Progenitor cell of endocrine pancreas (in vitro differentiated cells): ENCODE results near the gene GRB7. TPM values are rescaled to one million over a fixed set of nuclear protein-coding genes. Genes with fewer than 3 reads are reported as not detected.

Experiments used
- DNase-seq: peaks from one replicate; pipeline ENCODE4 v3.0.0; 2021; ENCODE audit warnings: low spot score; ENCODE audit not compliant: unreplicated experiment
- H3K27ac Mint-ChIP-seq: 2 replicates; pipeline ENCODE4 v1.8.0; 2021; ENCODE audit warnings: mild to moderate bottlenecking, moderate library complexity, mixed read lengths
- H3K27me3 Mint-ChIP-seq: 2 replicates; pipeline ENCODE4 v1.8.0; 2021; ENCODE audit warnings: mixed read lengths
- H3K36me3 Mint-ChIP-seq: 2 replicates; pipeline ENCODE4 v1.8.0; 2022; ENCODE audit warnings: mixed read lengths; ENCODE audit not compliant: insufficient read depth
- H3K4me1 Mint-ChIP-seq: 2 replicates; pipeline ENCODE4 v1.8.0; 2021; ENCODE audit warnings: low read depth, mixed read lengths
- H3K4me3 Mint-ChIP-seq: 2 replicates; pipeline ENCODE4 v1.8.0; 2021; ENCODE audit warnings: low read depth, mild to moderate bottlenecking, moderate library complexity, mixed read lengths
- H3K9me3 Mint-ChIP-seq: 2 replicates; pipeline ENCODE4 v1.8.0; 2021; ENCODE audit warnings: low read depth, mixed read lengths
- total RNA-seq: library from RNA; stranded (reverse); gene quantifications from 2 replicates; pipeline ENCODE4 v1.2.1, GENCODE V29; 2021
- TF ChIP-seq, protein P1 (sequence below): fragments of 200-600 bp; sonication (generic); IDR thresholded peaks from one replicate; pipeline ENCODE4 v1.5.0; 2021; ENCODE audit warnings: antibody characterized with exemption, mild to moderate bottlenecking; ENCODE audit not compliant: unreplicated experiment

The GRB7 gene
- total RNA-seq, 1 donor from 2014 or later = 29.9 TPM

DNA sequence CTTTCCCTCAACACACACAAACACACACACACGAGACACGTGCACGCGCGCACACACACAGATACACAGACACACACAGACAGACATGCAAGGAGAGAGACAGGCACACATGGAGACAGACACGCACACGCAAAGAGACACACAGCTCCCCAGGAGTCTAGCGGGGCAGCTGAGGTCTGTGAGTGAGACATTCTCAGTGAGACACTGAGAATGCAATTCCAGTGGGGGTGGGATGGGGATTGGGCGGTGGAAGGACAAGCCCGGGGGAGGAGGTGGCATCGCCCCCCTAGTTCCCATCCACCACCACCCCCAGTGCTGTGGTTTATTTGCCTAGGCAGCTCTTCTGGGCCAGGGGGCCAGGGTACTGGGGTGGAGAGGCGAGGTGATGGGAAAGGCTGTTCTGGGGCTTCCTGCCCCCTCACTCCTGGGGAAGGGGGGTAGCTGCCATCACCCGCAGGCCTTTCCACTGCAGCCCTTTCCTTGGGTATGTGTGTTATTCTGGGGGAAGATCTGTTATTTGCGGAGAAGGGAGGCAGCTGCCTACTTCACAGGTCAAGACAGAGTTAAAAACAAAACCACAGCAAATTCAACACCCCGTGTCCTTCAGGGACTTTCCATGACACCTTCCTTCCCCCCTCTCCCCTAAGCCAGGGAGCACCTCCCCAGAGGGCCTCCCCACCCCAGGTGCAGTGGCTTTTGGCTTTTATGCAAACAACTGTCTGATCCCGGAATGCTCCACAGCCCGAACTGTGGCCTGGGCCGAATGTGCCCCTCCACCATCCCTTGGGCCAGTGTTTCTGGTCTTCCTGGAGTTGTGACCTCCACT lies 18.0 kb downstream of the GRB7 start:
- Mint-ChIP-seq H3K27ac (no peak overlapping the region), H3K4me1 (peaks cover 2% of the 10 kb centered on the region), H3K27me3 (peaks cover 63% of the 10 kb centered on the region), H3K36me3 (no peaks in the 10 kb centered on the region), H3K4me3 (peak overlapping the region; percentile 65), H3K9me3 (no peaks in the 10 kb centered on the region)
- TF ChIP-seq, protein P1, sequence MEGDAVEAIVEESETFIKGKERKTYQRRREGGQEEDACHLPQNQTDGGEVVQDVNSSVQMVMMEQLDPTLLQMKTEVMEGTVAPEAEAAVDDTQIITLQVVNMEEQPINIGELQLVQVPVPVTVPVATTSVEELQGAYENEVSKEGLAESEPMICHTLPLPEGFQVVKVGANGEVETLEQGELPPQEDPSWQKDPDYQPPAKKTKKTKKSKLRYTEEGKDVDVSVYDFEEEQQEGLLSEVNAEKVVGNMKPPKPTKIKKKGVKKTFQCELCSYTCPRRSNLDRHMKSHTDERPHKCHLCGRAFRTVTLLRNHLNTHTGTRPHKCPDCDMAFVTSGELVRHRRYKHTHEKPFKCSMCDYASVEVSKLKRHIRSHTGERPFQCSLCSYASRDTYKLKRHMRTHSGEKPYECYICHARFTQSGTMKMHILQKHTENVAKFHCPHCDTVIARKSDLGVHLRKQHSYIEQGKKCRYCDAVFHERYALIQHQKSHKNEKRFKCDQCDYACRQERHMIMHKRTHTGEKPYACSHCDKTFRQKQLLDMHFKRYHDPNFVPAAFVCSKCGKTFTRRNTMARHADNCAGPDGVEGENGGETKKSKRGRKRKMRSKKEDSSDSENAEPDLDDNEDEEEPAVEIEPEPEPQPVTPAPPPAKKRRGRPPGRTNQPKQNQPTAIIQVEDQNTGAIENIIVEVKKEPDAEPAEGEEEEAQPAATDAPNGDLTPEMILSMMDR = no peak
- no peak for DNase-seq

DNA sequence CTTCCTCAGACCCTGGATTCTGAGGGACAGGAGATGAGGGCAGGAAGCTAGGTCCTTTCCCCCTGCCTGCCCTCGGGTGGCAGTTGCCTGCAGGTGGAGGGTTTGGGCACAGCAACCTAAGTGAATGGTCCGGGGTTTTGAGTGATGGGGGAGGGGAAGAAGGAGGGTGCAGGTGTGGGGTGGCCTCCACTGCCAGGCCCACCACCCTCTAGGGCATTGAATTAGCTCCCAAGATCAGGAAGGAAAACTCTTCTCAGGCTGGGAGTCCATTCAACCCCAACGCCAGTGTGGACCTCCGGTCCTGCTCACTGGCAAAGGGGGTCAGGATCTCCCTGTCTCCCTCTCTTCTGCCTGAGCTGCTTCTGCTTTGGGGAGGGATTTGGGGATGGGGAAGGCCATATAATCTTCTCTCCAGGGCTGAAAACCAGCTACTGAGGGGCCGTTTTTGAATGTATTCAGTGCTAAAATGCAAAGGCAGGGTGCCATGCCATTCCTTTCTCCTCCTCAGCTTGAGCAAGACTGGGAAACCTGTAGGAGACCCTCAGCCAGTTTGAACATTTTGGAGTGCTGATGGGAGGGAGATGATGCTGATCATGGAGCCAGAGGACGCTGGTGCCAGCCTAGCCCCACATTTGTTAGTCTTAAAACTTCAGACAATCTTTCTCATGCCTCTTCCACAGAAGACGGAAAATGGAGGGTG lies 18.8 kb downstream of the GRB7 start:
- H3K27me3 Mint-ChIP-seq = peaks cover 67% of the 10 kb centered on the region
- no peak for DNase-seq
- no peak overlapping the region for H3K27ac Mint-ChIP-seq
- TF ChIP-seq, protein P1 = no peak
- H3K36me3 Mint-ChIP-seq = no peaks in the 10 kb centered on the region
- H3K4me1 Mint-ChIP-seq = peaks cover 2% of the 10 kb centered on the region
- no peak overlapping the region for H3K4me3 Mint-ChIP-seq
- no peaks in the 10 kb centered on the region for H3K9me3 Mint-ChIP-seq

DNA sequence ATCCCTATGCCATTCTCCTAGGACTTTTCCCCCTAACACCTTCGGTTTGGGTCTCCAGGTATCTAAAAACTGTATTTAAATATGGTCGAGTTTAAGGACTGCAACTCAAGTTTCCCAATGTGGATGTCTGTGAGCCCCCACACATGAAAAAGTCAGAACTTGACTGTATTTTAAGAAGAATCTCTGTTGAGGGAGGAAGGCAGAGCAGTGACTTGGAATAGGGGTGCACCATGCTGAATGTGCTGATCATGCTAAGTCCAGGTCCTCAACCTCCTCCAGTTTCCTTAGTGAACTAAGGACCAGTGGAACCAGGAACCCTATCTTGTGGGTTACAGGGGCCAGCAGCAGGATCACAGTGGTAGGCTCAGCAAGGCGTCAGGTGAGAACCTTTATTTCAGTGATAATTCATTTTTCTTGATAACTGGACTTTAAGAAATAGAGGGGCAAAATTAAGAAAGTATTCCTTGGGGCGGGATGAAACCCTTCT lies 19.5 kb downstream of the GRB7 start:
- DNase-seq = no peak
- no peaks in the 10 kb centered on the region for H3K9me3 Mint-ChIP-seq
- H3K36me3 Mint-ChIP-seq = no peaks in the 10 kb centered on the region
- TF ChIP-seq, protein P1 = no peak
- H3K27ac Mint-ChIP-seq = no peak overlapping the region
- H3K27me3 Mint-ChIP-seq = peaks cover 65% of the 10 kb centered on the region
- H3K4me3 Mint-ChIP-seq = no peak overlapping the region
- peaks cover 2% of the 10 kb centered on the region for H3K4me1 Mint-ChIP-seq

DNA sequence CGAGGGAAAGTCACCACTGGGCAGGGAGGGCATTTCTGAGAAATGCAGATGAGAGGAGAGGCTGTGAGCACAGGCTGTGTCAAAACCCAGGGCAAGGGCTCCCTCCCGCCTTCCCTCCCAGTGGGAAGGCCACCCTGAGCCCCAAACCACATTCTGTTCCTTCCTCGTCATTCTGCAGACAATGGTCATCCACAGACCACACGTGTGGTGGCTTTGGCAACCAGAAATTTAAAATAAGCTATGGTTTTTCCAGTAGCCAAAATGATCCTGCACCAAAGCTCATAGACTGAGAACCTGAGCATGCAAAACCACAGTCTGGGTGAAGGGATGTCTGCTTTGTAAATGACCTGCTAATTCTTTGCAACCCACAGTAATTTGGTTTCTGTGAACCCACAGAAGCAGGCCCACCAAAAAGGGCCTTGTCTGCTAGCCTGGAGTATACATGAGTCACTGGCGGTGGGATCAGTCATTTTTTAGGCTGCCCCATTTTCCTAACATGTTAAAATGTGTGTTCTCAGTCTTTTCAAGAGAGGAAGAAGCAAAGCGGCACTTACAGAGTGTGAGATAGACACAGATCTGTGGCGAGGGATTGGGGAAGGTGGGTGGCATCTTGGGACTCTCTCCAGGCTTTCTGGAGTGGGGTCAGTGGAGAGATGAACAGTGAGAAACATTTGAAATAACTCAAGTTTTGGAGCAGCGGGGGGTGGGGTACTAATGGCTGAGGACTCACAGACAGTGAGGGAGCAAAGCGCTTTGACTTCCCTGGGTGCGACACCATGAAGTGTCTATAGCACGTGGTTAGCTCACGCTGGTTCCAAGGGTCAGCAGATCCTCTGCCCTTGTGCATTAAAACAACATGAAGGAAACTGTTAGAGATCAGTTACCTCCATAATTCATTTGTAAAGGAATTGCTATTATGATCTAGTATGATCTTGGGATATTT lies 20.5 kb downstream of the GRB7 start:
- TF ChIP-seq, protein P1 = no peak
- Mint-ChIP-seq H3K4me3 (no peak overlapping the region), H3K27ac (no peak overlapping the region), H3K36me3 (no peaks in the 10 kb centered on the region), H3K9me3 (no peaks in the 10 kb centered on the region), H3K27me3 (peaks cover 62% of the 10 kb centered on the region), H3K4me1 (peaks cover 2% of the 10 kb centered on the region)
- no peak for DNase-seq

DNA sequence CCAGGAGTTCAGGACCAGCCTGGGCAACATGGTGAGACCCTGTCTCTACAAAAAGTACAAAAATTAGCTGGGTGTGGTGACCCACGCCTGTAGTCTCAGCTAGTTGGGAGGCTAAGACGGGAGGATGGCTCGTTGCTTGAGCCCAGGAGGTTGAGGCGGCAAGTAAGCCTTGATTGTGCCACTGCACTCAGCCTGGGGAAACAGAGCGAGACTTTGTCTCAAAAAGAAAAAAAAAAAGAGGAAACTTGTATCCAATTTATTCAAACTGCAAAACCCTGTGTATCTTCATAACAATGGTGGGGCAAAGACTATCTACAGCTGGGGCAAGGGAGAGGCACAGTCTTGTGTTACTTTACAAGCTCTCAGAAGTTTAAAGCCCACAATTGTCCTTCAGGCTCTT lies 21.5 kb downstream of the GRB7 start:
- H3K27me3 Mint-ChIP-seq = peaks cover 59% of the 10 kb centered on the region
- H3K27ac Mint-ChIP-seq = no peak overlapping the region
- no peak for DNase-seq
- peaks cover 2% of the 10 kb centered on the region for H3K4me1 Mint-ChIP-seq
- TF ChIP-seq, protein P1 = no peak
- H3K9me3 Mint-ChIP-seq = no peaks in the 10 kb centered on the region
- no peaks in the 10 kb centered on the region for H3K36me3 Mint-ChIP-seq
- H3K4me3 Mint-ChIP-seq = no peak overlapping the region
